SJCRH30 (cell line): ENCODE measurements around the gene ATP6V0A1. TPM values are rescaled to one million over a fixed set of nuclear protein-coding genes. Genes with fewer than 3 reads are reported as not detected.
A peak's percentile ranks its signal among the peaks of the same experiment; 100 is the strongest.
"Not testable (repeated sequence)": the region's sequence is repeated elsewhere in the genome, so short reads cannot be mapped to it uniquely, and the experiment has no call there.

Experiments used
- DNase-seq, 2 experiments: peaks; one replicate each; pipeline ENCODE4 v3.0.0-alpha.2; 2015 to 2020
- H3K27ac ChIP-seq: fragments of 250-450 bp; sonication (Bioruptor Pico); 2 replicates; pipeline ENCODE4 v1.5.1; 2020; ENCODE audit warnings: mild to moderate bottlenecking, moderate library complexity
- H3K27me3 ChIP-seq: fragments of 250-450 bp; sonication (Bioruptor Pico); 2 replicates; pipeline ENCODE4 v1.5.1; 2020; ENCODE audit warnings: mild to moderate bottlenecking, moderate library complexity
- H3K36me3 ChIP-seq: fragments of 250-450 bp; sonication (Bioruptor Pico); 2 replicates; pipeline ENCODE4 v1.5.1; 2020; ENCODE audit warnings: mild to moderate bottlenecking, moderate library complexity
- H3K4me1 ChIP-seq: fragments of 250-450 bp; sonication (Bioruptor Pico); 2 replicates; pipeline ENCODE4 v1.5.1; 2020; ENCODE audit warnings: mild to moderate bottlenecking, moderate library complexity
- H3K4me3 ChIP-seq: fragments of 250-450 bp; sonication (Bioruptor Pico); 2 replicates; pipeline ENCODE4 v1.5.1; 2020; ENCODE audit warnings: mild to moderate bottlenecking, moderate library complexity
- H3K9me3 ChIP-seq: fragments of 250-450 bp; sonication (Bioruptor Pico); replicated peaks from 2 replicates; pipeline ENCODE4 v1.5.1; 2020; ENCODE audit warnings: mild to moderate bottlenecking, moderate library complexity
- total RNA-seq: library from RNA; depleted of rRNA; stranded (reverse); fragments of >200 nt; shearing (Covaris generic); gene quantifications from 2 replicates; pipeline ENCODE4 v1.2.3, GENCODE V29; 2014

ATP6V0A1 gene
- total RNA-seq, 1 experiment from 2014 or later, result 30.9 TPM

DNA sequence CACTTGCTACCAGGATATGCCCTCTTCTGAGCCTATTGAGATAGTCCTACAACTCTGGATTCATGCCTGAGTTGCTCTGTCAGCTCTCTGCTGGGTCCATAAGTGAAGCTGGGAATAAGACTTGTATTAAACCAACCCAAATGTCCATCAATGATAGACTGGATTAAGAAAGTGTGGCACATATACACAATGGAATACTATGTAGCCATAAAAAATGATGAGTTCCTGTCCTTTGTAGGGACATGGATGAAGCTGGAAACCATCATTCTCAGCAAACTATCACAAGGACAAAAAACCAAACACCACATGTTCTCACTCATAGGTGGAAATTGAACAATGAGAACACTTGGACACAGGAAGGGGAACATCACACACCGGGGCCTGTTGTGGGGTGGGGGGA, 19.1 kb downstream of the ATP6V0A1 start:
- peaks cover 37% of the 10 kb centered on the region for H3K36me3 ChIP-seq
- H3K27ac ChIP-seq, result not testable (repeated sequence)

DNA sequence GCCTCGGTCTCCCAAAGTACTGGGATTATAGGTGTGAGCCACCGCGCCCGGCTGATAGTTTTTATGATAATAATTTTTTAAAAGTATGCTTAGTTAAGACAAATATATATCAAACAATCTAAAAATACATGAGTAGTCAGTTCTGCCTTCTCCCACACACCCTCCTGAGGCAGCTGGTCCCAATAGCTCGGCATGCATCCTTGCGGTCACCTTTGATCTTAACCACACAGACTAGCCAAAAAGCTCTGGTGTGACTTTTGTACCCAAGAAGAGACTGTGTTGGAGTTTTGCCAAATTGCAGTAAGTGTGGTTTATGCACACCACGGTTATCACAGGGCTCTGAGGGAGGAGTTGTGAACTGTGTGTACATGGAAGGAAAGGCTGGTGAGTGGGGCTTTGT, 25.6 kb downstream of the ATP6V0A1 start:
- no peaks in the 10 kb centered on the region for H3K27me3 ChIP-seq
- no peak overlapping the region for H3K27ac ChIP-seq
- H3K9me3 ChIP-seq, result 0 out of 2 replicates have a peak, but pooled peaks cover under 1% of the 10 kb centered on the region
- DNase-seq, result peak in 1 of 2 experiments; percentile 21
- H3K4me1 ChIP-seq, result no peaks in the 10 kb centered on the region
- peaks cover 43% of the 10 kb centered on the region for H3K36me3 ChIP-seq
- H3K4me3 ChIP-seq, result no peak overlapping the region

More for the DNA sequence above, 19.1 kb downstream of the ATP6V0A1 start:
- H3K27me3 ChIP-seq, H3K9me3 ChIP-seq, DNase-seq, H3K4me3 ChIP-seq, H3K4me1 ChIP-seq: not testable (repeated sequence)

DNA sequence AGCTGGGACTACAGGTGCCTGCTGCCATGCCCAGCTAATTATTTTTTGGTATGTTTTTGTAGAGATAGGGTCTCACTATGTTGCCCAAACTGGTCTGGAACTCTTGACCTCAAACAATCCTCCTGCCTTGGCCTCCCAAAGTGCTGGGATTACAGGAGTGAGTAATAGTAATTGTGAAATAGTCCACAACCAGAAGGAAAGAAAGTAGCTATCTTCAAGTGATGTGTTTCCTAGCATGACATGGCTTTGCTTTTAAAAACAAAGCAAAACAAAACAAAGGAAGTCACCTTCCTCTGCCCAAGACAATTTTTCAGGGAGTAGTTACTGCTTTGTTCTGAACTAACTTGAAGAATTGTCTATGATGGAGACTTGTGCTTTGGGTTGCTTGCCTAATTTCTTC, 27.0 kb downstream of the ATP6V0A1 start:
- Histone ChIP-seq H3K4me3 (no peak overlapping the region), H3K4me1 (no peaks in the 10 kb centered on the region), H3K27ac (no peak overlapping the region), H3K36me3 (peaks cover 52% of the 10 kb centered on the region), H3K27me3 (no peaks in the 10 kb centered on the region), H3K9me3 (0 out of 2 replicates have a peak, but pooled peaks cover 3% of the 10 kb centered on the region)
- no peak for DNase-seq

DNA sequence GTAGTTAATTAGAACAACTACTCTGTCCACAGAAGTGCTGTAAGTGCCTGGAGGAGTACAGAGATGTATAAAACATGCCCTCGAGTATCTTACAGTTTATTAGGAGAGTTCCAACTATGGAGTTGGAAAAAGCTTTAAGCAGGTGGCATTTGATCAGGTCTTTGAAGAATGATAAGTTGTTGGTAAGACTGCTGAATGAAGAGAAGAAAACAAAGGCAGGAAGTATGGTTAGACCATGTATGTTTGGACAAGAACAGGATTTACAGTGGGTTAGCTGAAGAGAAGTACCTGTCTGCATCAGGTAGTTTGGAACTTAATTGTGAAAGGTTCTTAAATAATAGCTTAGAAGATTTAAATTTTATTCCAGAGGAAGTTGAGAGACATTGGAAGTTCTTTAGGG, 29.4 kb downstream of the ATP6V0A1 start:
- no peak for DNase-seq
- Histone ChIP-seq H3K4me3 (no peak overlapping the region), H3K36me3 (peaks cover 45% of the 10 kb centered on the region), H3K27ac (no peak overlapping the region), H3K27me3 (no peaks in the 10 kb centered on the region), H3K9me3 (0 out of 2 replicates have a peak, but pooled peaks cover 3% of the 10 kb centered on the region), H3K4me1 (no peaks in the 10 kb centered on the region)

DNA sequence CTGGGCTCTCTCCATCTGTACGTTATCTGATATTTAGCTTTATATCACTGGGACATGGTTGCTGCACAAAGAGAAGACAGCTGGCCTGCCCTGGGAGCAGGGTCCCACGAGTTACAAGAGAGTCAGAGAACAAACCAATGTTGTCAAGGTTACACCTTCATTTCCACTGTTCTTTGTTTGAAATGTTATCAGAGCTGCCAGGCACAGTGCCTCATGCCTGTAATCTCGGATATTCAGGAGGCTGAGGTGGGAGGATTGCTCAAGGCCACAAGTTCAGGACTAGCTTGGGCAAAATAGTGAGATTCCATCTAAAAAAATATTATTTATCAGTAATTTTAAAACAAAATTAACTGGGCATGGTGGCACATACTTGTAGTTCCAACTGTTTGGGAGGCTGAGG, 34.6 kb downstream of the ATP6V0A1 start:
- Histone ChIP-seq H3K36me3 (peaks cover 32% of the 10 kb centered on the region), H3K27me3 (no peaks in the 10 kb centered on the region), H3K4me3 (no peak overlapping the region), H3K9me3 (0 out of 2 replicates have a peak, but pooled peaks cover 3% of the 10 kb centered on the region), H3K27ac (no peak overlapping the region), H3K4me1 (no peaks in the 10 kb centered on the region)
- DNase-seq, result peak in 1 of 2 experiments; percentile 30

DNA sequence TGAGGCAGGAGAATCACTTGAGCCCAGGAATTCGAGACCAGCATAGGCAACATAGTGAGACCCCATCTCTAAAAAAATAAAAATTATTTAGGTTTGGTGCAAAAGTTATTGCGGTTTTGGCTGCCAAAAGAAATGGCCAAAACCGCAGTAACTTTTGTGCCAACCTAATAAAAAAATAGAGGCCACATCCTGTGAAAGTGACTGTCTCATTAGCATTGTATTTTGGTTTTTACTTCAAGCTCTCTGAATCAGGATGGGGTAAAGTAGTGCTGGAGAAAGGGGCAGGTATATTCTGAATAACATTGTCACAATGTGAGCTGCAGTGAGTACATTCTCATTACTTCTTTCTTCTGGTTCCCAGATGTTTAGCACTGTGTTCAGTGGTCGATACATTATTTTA, 36.0 kb downstream of the ATP6V0A1 start:
- H3K4me1 ChIP-seq, result no peaks in the 10 kb centered on the region
- H3K36me3 ChIP-seq, result peaks cover 35% of the 10 kb centered on the region

DNA sequence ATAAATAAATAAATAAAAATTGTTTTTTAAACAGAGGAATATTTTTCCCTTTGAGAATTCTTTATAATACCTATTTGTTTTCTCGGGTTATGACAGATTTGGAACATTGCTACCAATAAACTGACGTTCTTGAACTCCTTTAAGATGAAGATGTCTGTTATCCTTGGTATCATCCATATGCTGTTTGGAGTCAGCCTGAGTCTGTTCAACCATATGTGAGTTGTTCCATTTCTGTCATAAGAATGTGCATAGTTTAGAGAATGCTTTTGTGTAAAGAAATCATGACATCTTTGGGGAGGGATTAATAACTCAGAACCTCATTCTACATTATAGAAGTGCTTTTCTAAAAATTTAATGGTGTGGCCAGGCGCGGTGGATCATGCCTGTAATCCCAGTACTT, 40.1 kb downstream of the ATP6V0A1 start:
- no peaks in the 10 kb centered on the region for H3K4me1 ChIP-seq
- H3K27ac ChIP-seq, result no peak overlapping the region
- DNase-seq, result no peak
- no peak overlapping the region for H3K4me3 ChIP-seq
- H3K36me3 ChIP-seq, result peaks cover 42% of the 10 kb centered on the region
- no peaks in the 10 kb centered on the region for H3K27me3 ChIP-seq
- no peaks in the 10 kb centered on the region for H3K9me3 ChIP-seq

More for the DNA sequence above, 36.0 kb downstream of the ATP6V0A1 start:
- H3K4me3 ChIP-seq, result no peak overlapping the region
- H3K9me3 ChIP-seq, result no peaks in the 10 kb centered on the region
- no peak for DNase-seq
- no peak overlapping the region for H3K27ac ChIP-seq
- no peaks in the 10 kb centered on the region for H3K27me3 ChIP-seq

DNA sequence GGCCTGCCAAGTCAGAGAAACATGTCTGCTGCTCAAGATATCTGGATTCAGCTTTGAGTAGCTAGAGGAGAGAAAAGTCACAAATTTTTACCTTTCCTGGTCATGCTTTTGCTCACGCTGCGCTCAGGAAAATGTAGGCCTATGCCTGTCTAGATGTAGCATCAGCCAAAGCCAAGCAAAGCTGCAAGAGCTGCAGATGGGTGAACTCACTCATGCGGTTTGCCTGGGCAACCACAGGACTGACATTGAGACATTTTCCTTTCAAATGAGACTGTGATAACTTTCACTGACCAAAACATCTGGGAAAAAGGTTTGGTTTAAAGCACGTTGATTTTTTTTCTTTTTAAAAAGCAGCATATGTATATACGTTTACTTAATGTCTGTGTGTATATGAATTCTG, 43.4 kb downstream of the ATP6V0A1 start:
- Histone ChIP-seq H3K4me3 (no peak overlapping the region), H3K36me3 (peaks cover 31% of the 10 kb centered on the region), H3K4me1 (no peaks in the 10 kb centered on the region), H3K27ac (no peak overlapping the region), H3K27me3 (no peaks in the 10 kb centered on the region), H3K9me3 (no peaks in the 10 kb centered on the region)
- DNase-seq, result no peak

DNA sequence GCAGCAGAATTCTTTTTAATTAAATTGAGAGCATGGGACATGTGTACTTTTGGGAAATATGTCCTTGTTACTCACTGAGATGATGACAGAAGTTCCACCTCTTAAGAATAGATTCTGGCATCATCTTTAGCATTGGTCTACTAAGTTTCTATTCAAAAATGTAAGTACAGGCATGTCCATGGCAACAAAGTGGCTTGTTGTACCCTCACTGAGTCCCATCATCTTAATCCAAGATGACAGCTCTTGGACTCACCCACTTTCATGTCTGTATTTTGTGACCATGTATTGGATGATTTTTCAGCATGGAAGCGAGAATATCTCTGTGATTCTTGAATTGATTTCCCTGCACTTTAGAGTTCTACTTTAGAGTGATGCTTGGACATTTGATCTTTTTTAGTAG, 44.2 kb downstream of the ATP6V0A1 start:
- Histone ChIP-seq H3K27ac (no peak overlapping the region), H3K4me3 (no peak overlapping the region), H3K4me1 (no peaks in the 10 kb centered on the region), H3K9me3 (no peaks in the 10 kb centered on the region), H3K36me3 (peaks cover 31% of the 10 kb centered on the region), H3K27me3 (no peaks in the 10 kb centered on the region)
- no peak for DNase-seq

DNA sequence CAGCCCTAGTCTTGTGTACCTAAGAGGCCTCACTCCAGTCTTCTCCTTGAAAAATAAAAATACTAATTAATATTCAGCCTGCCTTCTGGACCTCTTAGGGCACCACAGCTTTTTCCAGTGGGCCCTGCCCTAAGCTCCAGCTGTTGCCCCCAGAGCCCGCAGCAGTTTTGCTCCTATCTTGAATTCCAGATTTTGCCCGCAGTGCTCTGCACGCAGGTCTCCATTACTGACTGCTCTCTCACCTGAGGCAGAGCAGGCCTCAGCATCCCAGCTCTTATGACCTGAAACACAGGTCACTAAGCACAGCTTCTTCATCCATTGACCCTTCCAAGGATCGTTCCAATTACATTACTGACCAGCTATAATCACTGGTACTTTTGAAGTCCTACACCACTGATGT, 49.0 kb downstream of the ATP6V0A1 start:
- no peaks in the 10 kb centered on the region for H3K27me3 ChIP-seq
- no peaks in the 10 kb centered on the region for H3K4me1 ChIP-seq
- no peak overlapping the region for H3K4me3 ChIP-seq
- H3K27ac ChIP-seq, result no peak overlapping the region
- H3K36me3 ChIP-seq, result peaks cover 18% of the 10 kb centered on the region
- no peak for DNase-seq
- H3K9me3 ChIP-seq, result no peaks in the 10 kb centered on the region

DNA sequence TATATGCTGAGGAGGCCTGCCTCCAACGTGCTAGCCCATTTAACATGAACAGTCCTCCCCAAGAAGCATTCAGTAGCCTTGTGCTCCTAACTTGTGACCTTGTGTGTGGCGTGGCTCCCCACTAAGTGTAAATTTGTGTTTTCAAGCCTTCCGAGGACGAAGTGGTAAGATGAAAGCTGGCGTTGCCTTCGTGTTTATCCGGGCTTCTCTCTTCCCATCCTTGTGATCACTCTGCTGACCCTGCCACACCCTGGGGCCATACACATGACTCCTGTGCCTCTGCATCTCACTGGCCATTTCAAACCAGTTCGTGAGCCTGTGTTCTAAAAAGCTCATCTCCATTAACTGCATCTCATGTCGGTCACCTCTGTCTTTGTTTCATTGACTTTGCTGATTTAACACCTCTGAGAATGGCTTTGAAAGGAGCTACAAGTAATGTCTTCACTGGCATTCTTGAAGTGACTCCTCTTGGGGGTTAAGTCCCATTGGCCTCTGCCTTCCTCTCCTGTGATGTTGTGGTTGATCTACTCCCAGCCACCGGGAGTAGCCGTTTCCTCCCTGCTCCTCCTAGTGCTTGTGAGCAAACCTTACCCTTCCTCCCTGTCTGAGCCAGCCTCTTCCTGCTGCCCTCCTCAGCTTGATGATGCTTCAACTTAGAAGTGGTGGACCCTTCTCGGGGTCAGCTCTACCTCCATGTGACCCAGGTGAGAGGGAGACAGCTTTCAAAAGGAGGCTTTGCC, 49.9 kb downstream of the ATP6V0A1 start:
- no peak overlapping the region for H3K4me3 ChIP-seq
- no peaks in the 10 kb centered on the region for H3K9me3 ChIP-seq
- no peaks in the 10 kb centered on the region for H3K4me1 ChIP-seq
- H3K27ac ChIP-seq, result no peak overlapping the region
- no peak for DNase-seq
- peaks cover 13% of the 10 kb centered on the region for H3K36me3 ChIP-seq
- H3K27me3 ChIP-seq, result no peaks in the 10 kb centered on the region

DNA sequence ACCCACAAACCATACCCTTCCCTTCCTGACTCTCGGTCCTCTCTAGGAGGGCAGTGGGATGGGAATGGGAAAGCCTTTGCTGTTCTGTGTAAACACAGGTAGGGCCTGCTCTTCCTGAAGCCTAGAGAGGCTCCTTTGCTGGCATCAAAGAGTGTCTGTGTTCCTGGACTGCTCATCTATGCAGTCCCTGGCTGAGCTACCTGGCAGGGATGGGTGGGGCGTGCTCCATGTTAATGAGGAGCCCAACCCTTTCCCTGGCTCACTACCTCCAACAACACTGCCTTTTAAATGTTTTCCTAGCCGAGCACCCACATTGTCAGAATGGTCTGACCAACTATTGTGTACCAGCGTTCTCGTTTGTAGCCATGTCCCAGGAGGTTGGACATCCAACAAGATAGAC, 50.7 kb downstream of the ATP6V0A1 start:
- H3K4me1 ChIP-seq, result no peaks in the 10 kb centered on the region
- no peak overlapping the region for H3K4me3 ChIP-seq
- H3K36me3 ChIP-seq, result 0 out of 2 replicates have a peak, but pooled peaks cover 8% of the 10 kb centered on the region
- H3K27ac ChIP-seq, result no peak overlapping the region
- no peak for DNase-seq
- H3K9me3 ChIP-seq, result no peaks in the 10 kb centered on the region
- no peaks in the 10 kb centered on the region for H3K27me3 ChIP-seq

DNA sequence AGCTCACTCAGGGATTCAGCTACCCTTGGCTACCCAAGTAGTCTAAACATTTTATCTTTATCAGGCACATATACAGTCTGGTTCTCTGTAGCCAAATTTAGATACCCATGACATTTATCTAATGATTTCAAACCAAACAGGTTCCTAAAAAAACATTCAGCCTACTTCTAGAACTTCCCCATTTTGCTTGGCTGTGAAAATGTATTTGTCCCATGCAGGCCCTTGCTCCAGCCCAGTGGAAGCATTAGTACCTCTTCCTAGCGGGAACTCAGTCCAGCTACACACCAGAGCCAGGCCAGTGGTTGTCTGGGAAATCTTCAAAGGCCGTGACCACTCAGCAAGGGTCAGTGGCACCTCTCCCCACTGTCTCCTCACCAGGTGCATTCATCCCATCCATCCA, 51.2 kb downstream of the ATP6V0A1 start:
- H3K9me3 ChIP-seq, result no peaks in the 10 kb centered on the region
- H3K27me3 ChIP-seq, result no peaks in the 10 kb centered on the region
- no peaks in the 10 kb centered on the region for H3K4me1 ChIP-seq
- no peak overlapping the region for H3K27ac ChIP-seq
- DNase-seq, result no peak
- H3K36me3 ChIP-seq, result 0 out of 2 replicates have a peak, but pooled peaks cover 8% of the 10 kb centered on the region
- H3K4me3 ChIP-seq, result no peak overlapping the region

DNA sequence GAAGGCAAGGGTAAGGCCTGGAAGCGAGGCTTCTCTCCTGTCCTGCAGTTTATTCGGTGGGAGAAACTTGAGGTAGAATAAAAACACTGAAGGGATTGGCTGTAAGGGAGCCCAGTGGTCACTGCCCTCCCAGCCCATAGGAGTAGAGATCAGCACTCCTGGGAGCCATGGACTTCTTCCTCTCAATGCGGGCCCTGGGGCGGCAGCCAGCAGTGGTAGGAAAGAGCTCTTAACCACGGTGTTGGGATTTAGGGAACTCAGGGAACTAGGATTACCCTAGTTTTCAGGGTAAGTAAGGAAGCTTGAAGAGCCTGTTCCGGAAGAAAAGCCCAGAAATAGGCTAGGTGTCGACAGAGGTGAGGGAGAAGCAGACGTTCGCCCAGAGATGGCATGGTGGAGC, 53.6 kb downstream of the ATP6V0A1 start:
- H3K27me3 ChIP-seq, result no peaks in the 10 kb centered on the region
- H3K27ac ChIP-seq, result no peak overlapping the region
- no peak overlapping the region for H3K4me3 ChIP-seq
- DNase-seq, result no peak
- H3K4me1 ChIP-seq, result peaks cover under 1% of the 10 kb centered on the region; the same call in 1 of the 2 replicates
- H3K9me3 ChIP-seq, result no peaks in the 10 kb centered on the region
- 0 out of 2 replicates have a peak, but pooled peaks cover 12% of the 10 kb centered on the region for H3K36me3 ChIP-seq

DNA sequence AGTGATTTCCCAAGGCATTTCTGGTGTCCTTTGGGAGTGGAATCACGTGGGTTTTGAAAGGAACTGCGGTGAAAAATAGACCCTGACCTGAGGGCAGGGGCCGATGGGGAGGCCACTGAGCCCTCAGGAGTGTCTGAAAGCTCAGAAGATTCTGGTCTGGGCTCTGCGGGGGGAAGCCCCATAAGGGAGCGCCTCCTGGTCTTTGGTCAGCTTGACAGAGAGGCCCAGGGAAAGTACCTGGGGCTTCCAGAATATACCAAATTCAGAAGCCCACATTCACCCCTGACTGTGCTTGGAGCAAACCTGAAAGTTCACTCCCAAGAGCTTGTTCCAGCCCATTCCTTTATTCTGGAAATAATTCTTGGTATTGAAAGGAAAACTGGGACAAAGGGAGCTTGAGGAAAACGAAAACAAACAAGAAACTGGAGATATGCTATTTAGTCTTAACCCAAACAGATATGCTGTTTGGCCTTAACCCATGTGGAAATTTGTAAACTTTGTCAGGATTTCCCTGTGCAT, 54.1 kb downstream of the ATP6V0A1 start:
- Histone ChIP-seq H3K4me1 (peaks cover 6% of the 10 kb centered on the region), H3K4me3 (no peak overlapping the region), H3K36me3 (0 out of 2 replicates have a peak, but pooled peaks cover 12% of the 10 kb centered on the region), H3K27ac (no peak overlapping the region), H3K27me3 (no peaks in the 10 kb centered on the region), H3K9me3 (no peaks in the 10 kb centered on the region)
- no peak for DNase-seq
